Endothelial cell of umbilical vein (primary cell): Measurements from ENCODE around the gene PLEKHH1. TPM values are rescaled to one million over a fixed set of nuclear protein-coding genes. Genes with fewer than 3 reads are reported as not detected.
A peak's percentile ranks its signal among the peaks of the same experiment; 100 is the strongest.

Experiments used
- BruUV-seq: library from RNA; stranded (reverse); fragments of 400-500 nt; replicated peaks from 2 replicates; lab custom pipeline; 2021; lab: Mats Ljungman, UMichigan
- CTCF ChIA-PET: fragments of 300-600, 350-600 bp; sonication (Branson Sonifier 250); formaldehyde crosslinking; loops from one replicate; lab custom pipeline; 2021; ENCODE audit warnings: antibody characterized with exemption, inconsistent platforms; lab: Charles Lee
- POLR2A ChIA-PET: fragments of 300-600, 350-600 bp; sonication (Branson Sonifier 250); formaldehyde crosslinking; loops from one replicate; lab custom pipeline; 2021; ENCODE audit warnings: antibody characterized with exemption, inconsistent platforms; lab: Charles Lee
- DNase-seq: peaks from one replicate; pipeline ENCODE4 v3.0.0-alpha.2; 2011; ENCODE audit warnings: low read depth, low spot score
- FAIRE-seq: peaks from 2 replicates; lab custom pipeline; 2011; peaks lifted over from hg19 to GRCh38; lab: Jason Lieb, UNC
- H2AFZ ChIP-seq: 2 replicates; pipeline ENCODE4 v1.6.0; 2012; ENCODE audit warnings: low read depth, low read length, control low read depth, inconsistent platforms
- H3K27ac ChIP-seq: 2 replicates; pipeline ENCODE4 v1.5.1; 2011; ENCODE audit warnings: low read depth, mild to moderate bottlenecking, control low read depth, low read length, moderate library complexity; ENCODE audit not compliant: insufficient read depth
- H3K27me3 ChIP-seq, 2 experiments: 2 replicates each; pipeline versions ENCODE4 v1.6.0 to v1.6.1; 2011; ENCODE audit warnings: low read length in 2 of 2, mixed read lengths in 1 of 2; ENCODE audit not compliant: control insufficient read depth in 2 of 2, insufficient read depth in 2 of 2
- H3K36me3 ChIP-seq, 2 experiments: 2 replicates in 1 of 2; 3 replicates in 1 of 2; pipeline ENCODE4 v1.5.1; 2011; ENCODE audit warnings: low read length in 2 of 2, mild to moderate bottlenecking in 1 of 2, moderate library complexity in 1 of 2; ENCODE audit not compliant: control insufficient read depth in 2 of 2, insufficient read depth in 2 of 2; ENCODE audit errors: extremely low read depth in 1 of 2
- H3K4me1 ChIP-seq: 3 replicates; pipeline ENCODE4 v1.5.1; 2011; ENCODE audit warnings: mild to moderate bottlenecking, low read length; ENCODE audit not compliant: control insufficient read depth, insufficient read depth; ENCODE audit errors: extremely low read depth
- H3K4me2 ChIP-seq: 2 replicates; pipeline ENCODE4 v1.6.1; 2011; ENCODE audit warnings: low read length, control low read depth, mixed read lengths; ENCODE audit not compliant: insufficient read depth
- H3K4me3 ChIP-seq, 3 experiments: fragments of 200-600 bp in 1 of 3; sonication (generic), shearing (Covaris generic) in 1 of 3; replicated peaks in 1 of 3; 2 replicates each; pipeline ENCODE4 v1.5.1; 2011 to 2016; ENCODE audit warnings: control low read depth in 3 of 3, low read length in 3 of 3, mild to moderate bottlenecking in 2 of 3, inconsistent platforms in 1 of 3, low read depth in 1 of 3, moderate library complexity in 1 of 3; ENCODE audit not compliant: insufficient read depth in 1 of 3
- H3K79me2 ChIP-seq: 2 replicates; pipeline ENCODE4 v1.6.0; 2012; ENCODE audit warnings: low read length, inconsistent platforms; ENCODE audit not compliant: control insufficient read depth, insufficient read depth
- H3K9ac ChIP-seq: replicated peaks from 2 replicates; pipeline ENCODE3; 2011; ENCODE audit warnings: low read length, control low read depth; ENCODE audit not compliant: insufficient read depth; ENCODE audit errors: extremely low read depth
- H3K9me1 ChIP-seq: replicated peaks from 3 replicates; pipeline ENCODE4 v1.6.0; 2011; ENCODE audit warnings: mild to moderate bottlenecking, low read length; ENCODE audit not compliant: control insufficient read depth, insufficient read depth; ENCODE audit errors: extremely low read depth
- H3K9me3 ChIP-seq: replicated peaks from 2 replicates; pipeline ENCODE4 v1.5.1; 2012; ENCODE audit warnings: low read length, inconsistent platforms; ENCODE audit not compliant: control insufficient read depth, insufficient read depth
- H4K20me1 ChIP-seq: replicated peaks from 2 replicates; pipeline ENCODE3; 2011; ENCODE audit warnings: mild to moderate bottlenecking, low read length; ENCODE audit not compliant: control insufficient read depth, insufficient read depth; ENCODE audit errors: extremely low read depth
- CTCF ChIP-seq, 2 donors: IDR thresholded peaks; 1 replicate in 1 of 2; 2 replicates in 1 of 2; pipeline ENCODE4 v1.5.1; 2011; ENCODE audit warnings: low read length in 2 of 2, mild to moderate bottlenecking in 2 of 2, moderate library complexity in 2 of 2, control low read depth in 1 of 2, inconsistent platforms in 1 of 2, low read depth in 1 of 2; ENCODE audit not compliant: insufficient read depth in 1 of 2; ENCODE audit errors: extremely low read depth in 1 of 2
- FOS ChIP-seq: IDR thresholded peaks from 2 replicates; pipeline ENCODE4 v1.6.1; 2011; ENCODE audit warnings: mild to moderate bottlenecking, low read length, moderate library complexity, borderline replicate concordance; ENCODE audit not compliant: insufficient read depth
- JUN ChIP-seq: IDR thresholded peaks from 2 replicates; pipeline ENCODE4 v1.6.1; 2011; ENCODE audit warnings: borderline replicate concordance, low read depth; ENCODE audit not compliant: insufficient read length, insufficient read depth
- MAX ChIP-seq: IDR thresholded peaks from 2 replicates; pipeline ENCODE4 v1.6.1; 2011; ENCODE audit not compliant: insufficient read depth, insufficient read length
- MYC ChIP-seq: IDR thresholded peaks from one replicate; pipeline ENCODE4 v1.6.1; 2011; ENCODE audit warnings: mild to moderate bottlenecking, low read depth, low read length
- POLR2A ChIP-seq: IDR thresholded peaks from 2 replicates; pipeline ENCODE4 v1.6.1; 2012; ENCODE audit warnings: low read depth, mild to moderate bottlenecking, control low read depth, low read length
- POLR2AphosphoS5 ChIP-seq: IDR thresholded peaks from 2 replicates; pipeline ENCODE4 v1.6.1; 2012; ENCODE audit warnings: low read depth, mild to moderate bottlenecking, control low read depth, low read length, moderate library complexity; ENCODE audit not compliant: insufficient read depth
- dilution Hi-C: fragments of 300-500 bp; cut with MboI; formaldehyde crosslinking; loops from one replicate; pipeline ENCODE4 v1.15.0; 2019; ENCODE audit warnings: low sequenced_read_pairs; ENCODE audit not compliant: extremely low pct_ligation_motif_present
- intact Hi-C: fragments of 100-400 bp; cut with micrococcal nuclease; formaldehyde crosslinking; loops from one replicate; pipeline ENCODE4 v1.10.0; 2022
- polyA plus RNA-seq, 4 experiments: library from polyadenylated mRNA; depleted of rRNA in 3 of 4; stranded (reverse) in 3 of 4; unstranded in 1 of 4; fragments of >200 nt; gene quantifications; 2 replicates each; pipeline versions ENCODE4 v1.2.1 to v1.2.3, GENCODE V29; 2011 to 2012; ENCODE audit warnings: missing spikeins in 1 of 4
- total RNA-seq: library from RNA; stranded (reverse); gene quantifications from 2 replicates; pipeline ENCODE4 v1.2.3, GENCODE V29; 2021

Gene PLEKHH1
- total and polyA plus RNA-seq, 2 donors (not counting 3 experiments of a cell fraction or from before 2014, with no cell fraction given), result 0.17 to 0.71 TPM

- no TSS peak for BruUV-seq
- peaks cover 28% of the 10 kb centered on the region for H3K4me1 ChIP-seq
- intact Hi-C loops, result loop anchor here (1.0 kb wide), 2 partner anchors 22 to 72 kb away; no protein-coding TSS in a partner anchor
- no peak for TF ChIP-seq MAX
- peak; percentile 60 for TF ChIP-seq POLR2AphosphoS5
- TF ChIP-seq CTCF (IDR thresholded peaks at IDR 0.05; ENCODE audit: extremely low read depth in 1 of 2, insufficient read depth in 1 of 2, low read depth in 1 of 2, low read length in 2 of 2), result no peak
- peak; percentile 52 for TF ChIP-seq JUN
- TF ChIP-seq POLR2A, result no peak
- no peak for TF ChIP-seq MYC
- peak; percentile 54 for TF ChIP-seq FOS
- H2AFZ ChIP-seq, result peak overlapping the region; percentile 48
- H3K4me2 ChIP-seq, result peak overlapping the region; percentile 62
- FAIRE-seq, result peak; percentile 91
- no peaks in the 10 kb centered on the region for H4K20me1 ChIP-seq
- peak overlapping the region in 1 of 3 experiments; percentile 4 for H3K4me3 ChIP-seq
- dilution Hi-C loops, result no loop called here
- H3K36me3 ChIP-seq, result no peaks in the 10 kb centered on the region
- H3K9me3 ChIP-seq, result no peaks in the 10 kb centered on the region
- H3K9ac ChIP-seq, result peak overlapping the region; percentile 82
- peak; percentile 93 for DNase-seq
- peak overlapping the region; percentile 94 for H3K27ac ChIP-seq
- ChIA-PET POLR2A (interaction anchor here (0.6 kb wide), 1 partner anchor 1104 kb away, joined by 4 read pairs; no protein-coding TSS in a partner anchor), CTCF (interaction anchor here (0.6 to 6.0 kb wide), 10 partner anchors 12 to 96 kb away, joined by 3 to 437 read pairs (median 6); partner anchors contain the start of genes PIGH and VTI1B)
- no peaks in the 10 kb centered on the region for H3K27me3 ChIP-seq
- no peaks in the 10 kb centered on the region for H3K9me1 ChIP-seq
- H3K79me2 ChIP-seq, result no peaks in the 10 kb centered on the region
These were observed 89.6 kb downstream of the PLEKHH1 start for GRCh38 chr14:67622675-67623074.
